ENCODE data around the gene KCND3. TPM values are rescaled to one million over a fixed set of nuclear protein-coding genes. Genes with fewer than 3 reads are reported as not detected.

Gene KCND3
- total and polyA plus RNA-seq, 2 of the 4 experiments (the other 2 are of a cell fraction) = under 0.01 to 0.03 TPM

DNA sequence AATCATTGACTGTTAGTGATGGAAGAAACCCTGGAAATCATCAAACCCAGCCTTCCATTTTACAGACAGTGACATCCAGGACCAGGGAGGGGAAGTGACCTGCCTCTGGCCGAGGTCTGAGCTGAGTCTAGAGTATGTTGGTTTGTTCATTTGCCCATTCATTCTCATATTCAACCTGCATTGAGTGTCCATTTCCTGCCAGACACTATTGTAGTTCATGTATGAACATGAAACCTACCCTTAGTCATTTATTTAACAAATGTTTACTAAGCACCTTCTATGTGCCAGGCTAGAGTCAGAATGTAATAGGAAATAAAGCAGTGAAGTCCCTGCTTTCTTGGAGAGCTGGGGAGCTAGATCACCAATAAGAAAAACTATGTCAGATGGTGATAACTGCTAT is 51.3 kb downstream of the KCND3 start:
- ChIA-PET POLR2A (ENCODE audit: unreplicated experiment) (no interaction called here), CTCF (no interaction called here)
- no TSS peak for BruUV-seq (replicated peaks)
- Histone ChIP-seq H3K56ac (ENCODE audit: extremely low read depth, insufficient read depth, low read length) (no peak overlapping the region), H2AK9ac (replicated peaks; ENCODE audit: low read depth, low read length, poor library complexity) (no peak overlapping the region), H4K5ac (ENCODE audit: low read depth, low read length) (no peak overlapping the region), H3K79me1 (ENCODE audit: low read depth in 1 of 2, low read length in 2 of 2) (no peaks in the 10 kb centered on the region), H2AFZ (replicated peaks; ENCODE audit: low read length, poor library complexity) (no peak overlapping the region), H3K4ac (ENCODE audit: low read depth, low read length) (no peak overlapping the region), H3K27ac (ENCODE audit: insufficient read depth, low read length) (no peak overlapping the region), H3K4me3 (ENCODE audit: insufficient read depth, low read depth, low read length) (no peak overlapping the region), H4K8ac (ENCODE audit: low read depth in 2 of 2, low read length in 2 of 2) (no peak overlapping the region), H3K23ac (ENCODE audit: low read depth, low read length) (no peak overlapping the region), H2BK15ac (ENCODE audit: low read depth, low read length) (no peak overlapping the region), H3K27me3 (ENCODE audit: control insufficient read depth, insufficient read depth, low read length) (no peaks in the 10 kb centered on the region), H3K4me1 (ENCODE audit: control insufficient read depth, insufficient read depth, low read length) (no peaks in the 10 kb centered on the region), H3K9me3 (ENCODE audit: control insufficient read depth, insufficient read depth, low read length) (no peaks in the 10 kb centered on the region), H3K9me1 (ENCODE audit: insufficient read depth, low read length) (no peaks in the 10 kb centered on the region), H2AK5ac (ENCODE audit: low read depth, low read length) (no peak overlapping the region), H3K4me2 (ENCODE audit: low read depth, low read length) (no peak overlapping the region), H4K91ac (ENCODE audit: insufficient read depth, low read depth, low read length) (no peak overlapping the region), H2BK20ac (ENCODE audit: low read depth, low read length) (no peak overlapping the region), H3K18ac (ENCODE audit: low read depth, low read length) (no peak overlapping the region), H3K36me3 (ENCODE audit: control insufficient read depth, insufficient read depth, low read length) (no peaks in the 10 kb centered on the region), H2BK120ac (ENCODE audit: low read depth, low read length) (no peak overlapping the region), H2BK5ac (ENCODE audit: low read depth, low read length, poor library complexity, severe bottlenecking) (no peak overlapping the region), H3K9ac (ENCODE audit: low read depth, low read length) (no peak overlapping the region), H3K14ac (replicated peaks; ENCODE audit: low read depth, low read length) (no peak overlapping the region), H4K20me1 (ENCODE audit: insufficient read depth, low read length) (no peaks in the 10 kb centered on the region)
- in situ Hi-C loops (cut with MboI; ENCODE audit: low sequenced_read_pairs) (no loop called here), intact Hi-C loops (cut with micrococcal nuclease) (no loop called here), dilution Hi-C loops (cut with HindIII; ENCODE audit: low sequenced_read_pairs, unreplicated experiment) (no loop called here)
- no CpG with 5 or more reads among the region's 1 CpG for WGBS, 2 experiments (ENCODE audit: extremely low coverage in 2 of 2, insufficient read length in 1 of 2)
- TF ChIP-seq MAZ (IDR thresholded peaks at IDR 0.05; ENCODE audit: borderline replicate concordance, low read depth, low read length) (no peak), SMC3 (IDR thresholded peaks at IDR 0.05; ENCODE audit: low read depth, low read length) (no peak), RFX5 (IDR thresholded peaks at IDR 0.05; ENCODE audit: low read depth, low read length) (no peak), BHLHE40 (IDR thresholded peaks at IDR 0.05; ENCODE audit: low read depth, low read length) (no peak), NFE2L2 (IDR thresholded peaks at IDR 0.05; ENCODE audit: low read depth, low read length) (no peak), RCOR1 (IDR thresholded peaks at IDR 0.05; ENCODE audit: insufficient replicate concordance, low read length) (no peak), POLR2A (IDR thresholded peaks at IDR 0.05; ENCODE audit: low read depth, low read length) (no peak), RAD21 (IDR thresholded peaks at IDR 0.05; ENCODE audit: low read length) (no peak), CEBPB (IDR thresholded peaks at IDR 0.05; ENCODE audit: low read depth, low read length) (no peak), MXI1 (IDR thresholded peaks at IDR 0.05; ENCODE audit: borderline replicate concordance, low read depth, low read length) (no peak), FOS (IDR thresholded peaks at IDR 0.05; ENCODE audit: low read depth, low read length) (no peak), MAFK (IDR thresholded peaks at IDR 0.05; ENCODE audit: low read depth, low read length) (no peak), CHD1 (IDR thresholded peaks at IDR 0.05; ENCODE audit: low read depth, low read length) (no peak)
- TF ChIP-seq, protein P1, sequence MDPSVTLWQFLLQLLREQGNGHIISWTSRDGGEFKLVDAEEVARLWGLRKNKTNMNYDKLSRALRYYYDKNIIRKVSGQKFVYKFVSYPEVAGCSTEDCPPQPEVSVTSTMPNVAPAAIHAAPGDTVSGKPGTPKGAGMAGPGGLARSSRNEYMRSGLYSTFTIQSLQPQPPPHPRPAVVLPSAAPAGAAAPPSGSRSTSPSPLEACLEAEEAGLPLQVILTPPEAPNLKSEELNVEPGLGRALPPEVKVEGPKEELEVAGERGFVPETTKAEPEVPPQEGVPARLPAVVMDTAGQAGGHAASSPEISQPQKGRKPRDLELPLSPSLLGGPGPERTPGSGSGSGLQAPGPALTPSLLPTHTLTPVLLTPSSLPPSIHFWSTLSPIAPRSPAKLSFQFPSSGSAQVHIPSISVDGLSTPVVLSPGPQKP (IDR thresholded peaks at IDR 0.05; ENCODE audit: borderline replicate concordance, low read depth, low read length) = no peak
- TF ChIP-seq, protein P2, sequence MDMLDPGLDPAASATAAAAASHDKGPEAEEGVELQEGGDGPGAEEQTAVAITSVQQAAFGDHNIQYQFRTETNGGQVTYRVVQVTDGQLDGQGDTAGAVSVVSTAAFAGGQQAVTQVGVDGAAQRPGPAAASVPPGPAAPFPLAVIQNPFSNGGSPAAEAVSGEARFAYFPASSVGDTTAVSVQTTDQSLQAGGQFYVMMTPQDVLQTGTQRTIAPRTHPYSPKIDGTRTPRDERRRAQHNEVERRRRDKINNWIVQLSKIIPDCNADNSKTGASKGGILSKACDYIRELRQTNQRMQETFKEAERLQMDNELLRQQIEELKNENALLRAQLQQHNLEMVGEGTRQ (IDR thresholded peaks at IDR 0.05; ENCODE audit: low read depth, low read length) = no peak
- TF ChIP-seq, protein P3, sequence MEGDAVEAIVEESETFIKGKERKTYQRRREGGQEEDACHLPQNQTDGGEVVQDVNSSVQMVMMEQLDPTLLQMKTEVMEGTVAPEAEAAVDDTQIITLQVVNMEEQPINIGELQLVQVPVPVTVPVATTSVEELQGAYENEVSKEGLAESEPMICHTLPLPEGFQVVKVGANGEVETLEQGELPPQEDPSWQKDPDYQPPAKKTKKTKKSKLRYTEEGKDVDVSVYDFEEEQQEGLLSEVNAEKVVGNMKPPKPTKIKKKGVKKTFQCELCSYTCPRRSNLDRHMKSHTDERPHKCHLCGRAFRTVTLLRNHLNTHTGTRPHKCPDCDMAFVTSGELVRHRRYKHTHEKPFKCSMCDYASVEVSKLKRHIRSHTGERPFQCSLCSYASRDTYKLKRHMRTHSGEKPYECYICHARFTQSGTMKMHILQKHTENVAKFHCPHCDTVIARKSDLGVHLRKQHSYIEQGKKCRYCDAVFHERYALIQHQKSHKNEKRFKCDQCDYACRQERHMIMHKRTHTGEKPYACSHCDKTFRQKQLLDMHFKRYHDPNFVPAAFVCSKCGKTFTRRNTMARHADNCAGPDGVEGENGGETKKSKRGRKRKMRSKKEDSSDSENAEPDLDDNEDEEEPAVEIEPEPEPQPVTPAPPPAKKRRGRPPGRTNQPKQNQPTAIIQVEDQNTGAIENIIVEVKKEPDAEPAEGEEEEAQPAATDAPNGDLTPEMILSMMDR (conservative IDR thresholded peaks at IDR 0.05; ENCODE audit: low read depth, low read length) = no peak
- ATAC-seq (ENCODE audit: low read depth) (no peak), DNase-seq (no peak)

All from IMR-90 (cell line).